HG03469 (cell line): ENCODE measurements around the gene ALX4.

Experiments used
- ATAC-seq: cut with Tn5 transposase; IDR thresholded peaks from one replicate; pipeline ENCODE4 v1.9.1; 2021; ENCODE audit warnings: mild to moderate bottlenecking, moderate library complexity, moderate number of reproducible peaks; ENCODE audit not compliant: unreplicated experiment

ALX4 gene

GRCh38 chr11:44316659-44317240, 6.8 kb upstream of the ALX4 start:
- ATAC-seq: no peak

GRCh38 chr11:44315947-44316658, 6.2 kb upstream of the ALX4 start:
- no peak for ATAC-seq

- ATAC-seq: no peak
Measured at GRCh38 chr11:44314733-44315132, 4.8 kb upstream of the ALX4 start.

- ATAC-seq: no peak
Measured at GRCh38 chr11:44313761-44314489, 4.0 kb upstream of the ALX4 start.

DNA sequence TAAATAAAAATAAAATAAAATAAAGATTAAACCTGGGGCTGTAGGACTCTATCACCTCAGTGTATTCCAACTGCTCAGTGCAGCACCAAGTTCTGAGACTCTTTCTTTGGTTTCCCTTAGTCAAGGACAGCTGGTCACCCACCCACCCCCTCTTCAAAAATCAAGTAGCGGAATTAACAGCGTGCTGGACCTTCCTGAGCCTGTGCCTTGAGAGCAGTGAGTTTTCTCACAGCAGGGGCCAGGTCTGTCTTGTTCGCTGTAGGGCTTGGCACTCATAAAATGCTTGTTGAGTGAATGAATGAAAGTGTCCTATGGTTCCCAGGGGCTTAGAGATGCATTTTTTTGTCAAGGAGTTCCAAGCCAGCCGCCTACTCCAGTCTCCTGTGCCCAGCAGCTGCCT, 2.9 kb upstream of the ALX4 start:
- ATAC-seq: no peak

GRCh38 chr11:44311339-44312261, 1.7 kb upstream of the ALX4 start:
- ATAC-seq: no peak

DNA sequence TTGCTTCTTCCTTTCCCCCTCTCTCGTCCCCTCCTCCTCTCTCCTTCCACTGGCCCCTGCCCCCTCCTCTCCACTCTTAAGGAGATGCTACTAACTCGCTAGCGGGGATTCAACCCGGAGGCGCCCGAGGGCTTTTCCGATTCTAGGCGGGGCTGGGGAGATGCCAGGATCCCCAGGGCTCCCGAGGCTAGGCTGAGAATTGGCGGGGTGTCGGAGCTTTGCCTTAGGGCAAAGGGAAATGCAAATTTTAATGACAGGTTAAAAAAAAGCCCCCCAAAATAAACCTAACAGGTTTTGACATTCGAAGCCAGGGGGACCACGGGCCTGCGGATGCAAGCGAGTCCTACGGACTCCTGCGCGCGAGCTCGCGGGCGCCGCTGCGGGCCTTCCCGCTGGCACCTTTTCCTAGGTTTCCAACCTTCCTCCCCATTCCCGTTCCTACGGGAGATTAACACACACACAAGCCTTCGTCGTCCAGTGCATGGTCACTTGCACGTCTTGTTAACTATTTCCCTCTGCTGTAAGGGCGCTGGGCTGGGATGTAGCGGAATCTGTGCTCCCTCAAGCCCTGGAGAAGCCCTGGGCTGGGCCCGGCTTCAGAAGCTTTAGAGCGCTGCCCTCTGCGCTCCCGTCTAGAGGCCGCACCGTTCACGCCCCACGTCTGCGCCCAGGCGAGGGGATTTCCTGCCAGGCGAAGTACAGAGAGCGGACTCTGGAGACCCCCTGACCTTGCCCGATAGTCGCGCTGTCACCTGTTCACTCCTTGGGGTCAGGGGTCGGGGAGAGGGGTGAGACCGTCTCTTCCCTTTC, 729 bp upstream of the ALX4 start:
- ATAC-seq: no peak

- ATAC-seq: no peak
Measured at GRCh38 chr11:44310206-44310462, 195 bp upstream of the ALX4 start.

DNA sequence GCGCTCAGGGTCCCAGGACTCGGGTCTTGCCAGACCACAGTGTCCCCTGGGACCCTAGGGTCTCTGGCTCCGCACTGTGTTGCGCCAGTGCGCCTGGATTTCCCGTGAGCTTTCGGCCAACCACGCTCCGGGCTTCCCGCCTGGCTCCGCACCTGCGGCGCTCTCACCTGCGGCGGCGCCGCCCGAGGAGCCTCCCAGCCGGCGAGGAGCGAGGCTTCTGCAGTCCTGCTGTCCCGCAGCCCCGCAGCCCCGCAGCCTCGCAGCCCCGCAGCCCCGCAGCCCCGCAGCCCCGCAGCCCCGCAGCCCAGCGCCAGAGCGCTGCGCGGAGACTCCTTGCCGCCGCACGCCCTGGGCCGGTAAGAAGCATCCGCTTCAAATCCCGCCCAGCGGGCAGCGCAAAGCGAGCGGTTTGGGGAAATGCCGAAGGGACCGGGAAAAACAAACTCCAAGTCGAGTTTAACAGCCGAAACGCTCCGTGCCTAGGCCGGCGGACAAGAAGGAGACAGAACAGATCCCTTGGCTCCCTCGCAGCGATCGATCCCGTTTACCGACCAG, 939 bp downstream of the ALX4 start:
- ATAC-seq: no peak

DNA sequence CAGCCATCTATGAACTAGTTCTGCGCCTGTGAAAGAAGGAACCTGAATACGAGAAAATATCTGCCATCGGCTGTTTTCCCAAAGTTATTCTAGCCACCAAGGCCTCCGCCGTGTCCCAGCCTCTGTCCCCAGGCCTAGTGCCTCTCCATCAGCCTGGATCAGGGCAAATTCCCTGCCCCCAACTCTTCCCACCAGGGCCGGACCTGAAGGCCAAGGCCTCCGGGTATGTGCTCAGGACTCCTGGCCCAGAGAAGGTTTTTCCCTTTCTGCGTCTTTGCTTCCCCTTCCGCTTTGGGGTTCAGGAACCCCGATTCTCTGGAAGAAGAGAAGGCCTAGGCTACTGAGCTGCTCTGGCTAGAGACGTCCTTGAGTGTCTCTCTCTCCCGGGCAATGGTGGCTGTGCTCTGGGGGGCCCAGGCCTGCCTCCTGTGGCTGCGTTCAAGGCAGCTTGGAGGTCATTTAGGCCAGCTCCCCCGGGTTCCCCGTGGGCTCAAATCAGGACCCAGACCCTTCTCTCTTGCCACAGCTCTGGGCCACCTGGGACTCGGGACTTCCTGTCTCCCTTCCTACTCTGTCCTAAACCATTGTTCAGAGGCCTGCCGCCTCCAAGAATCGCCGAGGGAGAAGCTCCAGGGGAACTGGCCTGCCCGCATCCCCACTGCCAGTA, 1.6 kb downstream of the ALX4 start:
- ATAC-seq: no peak

GRCh38 chr11:44307340-44308099, 2.4 kb downstream of the ALX4 start:
- no peak for ATAC-seq

- ATAC-seq: no peak
Measured at GRCh38 chr11:44306918-44307244, 3.1 kb downstream of the ALX4 start.

GRCh38 chr11:44306052-44306917, 3.7 kb downstream of the ALX4 start:
- no peak for ATAC-seq

GRCh38 chr11:44305470-44306051, 4.4 kb downstream of the ALX4 start:
- ATAC-seq: no peak

- ATAC-seq: no peak
Measured at GRCh38 chr11:44305026-44305469, 4.9 kb downstream of the ALX4 start.

DNA sequence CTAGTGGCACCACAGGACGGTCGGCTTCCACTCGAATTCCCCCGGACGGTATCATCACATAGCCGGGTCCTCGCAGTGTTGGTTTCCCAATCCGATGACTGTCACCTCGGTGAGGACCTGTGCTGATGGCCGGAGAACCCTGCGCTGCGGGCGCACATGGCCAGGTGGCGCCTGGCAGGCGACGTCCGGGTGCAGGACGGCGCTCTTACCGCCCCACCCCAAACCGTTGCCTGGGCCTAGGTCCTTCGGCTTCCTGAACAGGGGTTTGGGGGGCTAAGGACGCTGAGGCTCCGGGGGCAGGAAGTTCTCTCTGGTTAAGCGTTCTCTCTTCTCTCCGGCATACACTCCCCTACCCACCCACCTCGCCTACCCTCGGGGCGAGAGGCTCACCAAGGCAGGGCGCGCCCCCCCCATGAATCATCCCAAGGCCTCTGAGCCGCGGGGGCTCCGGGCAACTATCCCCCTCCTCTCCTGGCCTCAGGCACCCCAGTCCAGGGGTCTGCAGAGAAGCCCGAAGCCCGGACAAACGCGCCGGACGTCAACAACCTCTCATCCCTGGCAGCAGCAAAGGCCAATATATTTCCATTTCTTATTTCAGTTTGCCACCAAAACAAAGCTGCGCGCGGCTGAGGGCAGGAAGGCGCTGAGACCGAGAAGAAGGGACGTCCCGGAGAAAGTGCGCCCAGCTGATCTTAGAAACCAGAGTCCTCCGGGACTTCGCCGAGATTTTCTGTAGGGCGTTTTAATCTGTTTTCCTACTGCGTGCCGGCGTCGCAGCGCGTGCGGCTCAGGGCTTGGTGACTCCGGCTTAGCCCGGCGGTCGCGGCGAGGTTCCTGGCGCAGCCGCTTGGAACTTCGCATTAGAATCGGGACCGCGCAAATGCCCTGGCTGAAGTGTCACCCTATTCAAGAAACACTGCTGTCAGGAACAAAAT, 5.6 kb downstream of the ALX4 start:
- no peak for ATAC-seq
